GM12878 (cell line): ENCODE data around the gene BBC3. TPM values are rescaled to one million over a fixed set of nuclear protein-coding genes. Genes with fewer than 3 reads are reported as not detected.

ENCODE experiments used
- BCL3 ChIP-seq: IDR thresholded peaks from 2 replicates; pipeline ENCODE4 v1.6.1; 2011; ENCODE audit warnings: borderline replicate concordance, low read depth, mild to moderate bottlenecking, moderate library complexity, low read length; ENCODE audit not compliant: insufficient read depth, poor library complexity, severe bottlenecking
- CREM ChIP-seq: IDR thresholded peaks from 2 replicates; pipeline ENCODE4 v1.6.1; 2014; ENCODE audit warnings: antibody characterized with exemption, low read depth
- EED ChIP-seq: sonication (generic); IDR thresholded peaks from 2 replicates; pipeline ENCODE4 v1.6.1; 2016; ENCODE audit warnings: antibody characterized with exemption, low read depth
- EZH2 ChIP-seq: IDR thresholded peaks from 2 replicates; pipeline ENCODE4 v1.6.1; 2012; ENCODE audit warnings: low read depth, mild to moderate bottlenecking, control low read depth, inconsistent platforms, low read length, borderline replicate concordance; ENCODE audit not compliant: control insufficient read depth
- IKZF1 ChIP-seq: fragments of 450-650 bp; conservative IDR thresholded peaks from 2 replicates; pipeline ENCODE4 v1.6.1; 2017; ENCODE audit warnings: antibody characterized with exemption, mild to moderate bottlenecking
- IKZF2 ChIP-seq, 2 experiments: fragments of 450-650 bp; IDR thresholded peaks; 2 replicates each; pipeline ENCODE4 v1.6.1; 2017; ENCODE audit warnings: mild to moderate bottlenecking in 2 of 2, moderate library complexity in 2 of 2
- IRF4 ChIP-seq: IDR thresholded peaks from 2 replicates; pipeline ENCODE4 v1.6.1; 2011; ENCODE audit warnings: low read depth, low read length
- MTA3 ChIP-seq: IDR thresholded peaks from 2 replicates; pipeline ENCODE4 v1.6.1; 2012; ENCODE audit warnings: low read length, inconsistent platforms, borderline replicate concordance
- PBX3 ChIP-seq: IDR thresholded peaks from 2 replicates; pipeline ENCODE4 v1.6.1; 2011; ENCODE audit warnings: mild to moderate bottlenecking, low read depth, low read length, moderate library complexity; ENCODE audit not compliant: insufficient replicate concordance
- SP1 ChIP-seq: IDR thresholded peaks from one replicate; pipeline ENCODE4 v1.6.1; 2011; ENCODE audit warnings: low read depth, low read length
- TBL1XR1 ChIP-seq: IDR thresholded peaks from 2 replicates; pipeline ENCODE4 v1.6.1; 2012; ENCODE audit warnings: low read depth, low read length, improper control_type of control experiment
- ZNF687 ChIP-seq: fragments of 450-650 bp; IDR thresholded peaks from 2 replicates; pipeline ENCODE4 v1.6.1; 2017; ENCODE audit warnings: mild to moderate bottlenecking, moderate library complexity
- polyA plus RNA-seq, 11 experiments: library from polyadenylated mRNA; depleted of rRNA in 4 of 11; unstranded in 6 of 11; stranded (reverse) in 5 of 11; fragments of >200 nt; fragmentation: Nextera tagmentation in 4 of 11; fragmentation: Illumina TruSeq in 1 of 11; extraction: Ambion mirVana in 4 of 11; extraction: Trizol in 1 of 11; gene quantifications; 1 replicate in 1 of 11; 2 replicates in 10 of 11; pipeline versions ENCODE4 v1.2.1 to v1.2.3, GENCODE V29; 2011 to 2016; ENCODE audit warnings: inconsistent platforms in 2 of 11, missing spikeins in 2 of 11, low read depth in 1 of 11
- total RNA-seq, 4 experiments: library from RNA; depleted of rRNA in 3 of 4; stranded (reverse); fragments of >200 nt in 3 of 4; fragmentation: Illumina TruSeq in 1 of 4; extraction: Trizol in 1 of 4; gene quantifications; 2 replicates each; pipeline versions ENCODE4 v1.2.1 to v1.2.3, GENCODE V29; 2013 to 2021
- TF ChIP-seq, protein P1 (sequence below): fragments of 450-650 bp; IDR thresholded peaks from 2 replicates; pipeline ENCODE4 v1.6.1; 2016; ENCODE audit warnings: mild to moderate bottlenecking, moderate library complexity, borderline replicate concordance
- TF ChIP-seq, protein P2 (sequence below): fragments of 450-650 bp; IDR thresholded peaks from 2 replicates; pipeline ENCODE4 v1.6.1; 2016; ENCODE audit warnings: mild to moderate bottlenecking

The BBC3 gene
- total and polyA plus RNA-seq, 10 of the 15 experiments (the other 5 are each of a cell fraction or from before 2014, with no cell fraction given) = 0.10 to 17.9 (median 7.5) TPM

DNA sequence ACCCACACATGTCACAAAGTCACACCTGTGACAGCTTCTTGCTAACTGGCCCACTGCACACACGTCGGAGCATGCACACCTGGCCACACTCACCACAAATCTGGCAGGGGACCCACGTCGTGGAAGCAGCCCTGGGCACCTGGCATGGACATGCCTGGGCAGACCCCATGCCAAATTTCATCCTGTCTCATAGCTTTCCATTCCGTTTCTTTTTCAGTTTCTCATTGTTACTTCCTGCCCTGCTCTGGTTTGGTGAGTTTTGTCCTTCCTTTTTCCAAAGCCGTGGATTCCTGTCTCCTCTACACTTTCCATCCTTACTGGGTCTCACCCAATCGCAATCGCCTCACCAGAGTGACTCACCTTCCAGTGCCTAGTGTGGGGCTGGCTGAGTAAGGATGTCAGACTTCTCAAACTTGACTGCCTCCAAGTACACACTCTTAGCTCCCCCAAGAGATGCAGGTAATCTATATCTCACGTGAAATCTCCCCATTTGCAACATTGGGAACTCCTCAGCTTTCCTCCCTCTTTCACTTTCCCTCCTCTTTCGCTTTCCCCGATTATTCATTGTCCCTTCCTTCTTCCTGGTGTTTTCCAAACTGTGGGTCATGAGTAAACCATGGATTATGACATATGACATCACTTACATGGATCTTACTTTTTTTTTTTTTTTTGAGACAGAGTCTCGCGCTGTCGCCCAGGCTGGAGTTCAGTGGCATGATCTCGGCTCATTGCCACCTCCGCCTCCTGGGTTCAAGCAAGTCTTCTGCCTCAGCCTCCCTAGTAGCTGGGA lies 1.6 kb upstream of the BBC3 start (continued):
- no peak for TF ChIP-seq TBL1XR1
- TF ChIP-seq ZNF687 = peak; percentile 42; the same call in 1 of the 2 replicates
- no peak for TF ChIP-seq IRF4
- 0 out of 2 replicates have a peak, but pooled peaks have one; percentile 76 for TF ChIP-seq MTA3
- 0 out of 2 replicates have a peak, but pooled peaks have one; percentile 12 for TF ChIP-seq CREM
- TF ChIP-seq IKZF2 (IDR thresholded peaks at IDR 0.05) = peak; percentile 78 to 79
- TF ChIP-seq EZH2 = no peak
- TF ChIP-seq, protein P1, sequence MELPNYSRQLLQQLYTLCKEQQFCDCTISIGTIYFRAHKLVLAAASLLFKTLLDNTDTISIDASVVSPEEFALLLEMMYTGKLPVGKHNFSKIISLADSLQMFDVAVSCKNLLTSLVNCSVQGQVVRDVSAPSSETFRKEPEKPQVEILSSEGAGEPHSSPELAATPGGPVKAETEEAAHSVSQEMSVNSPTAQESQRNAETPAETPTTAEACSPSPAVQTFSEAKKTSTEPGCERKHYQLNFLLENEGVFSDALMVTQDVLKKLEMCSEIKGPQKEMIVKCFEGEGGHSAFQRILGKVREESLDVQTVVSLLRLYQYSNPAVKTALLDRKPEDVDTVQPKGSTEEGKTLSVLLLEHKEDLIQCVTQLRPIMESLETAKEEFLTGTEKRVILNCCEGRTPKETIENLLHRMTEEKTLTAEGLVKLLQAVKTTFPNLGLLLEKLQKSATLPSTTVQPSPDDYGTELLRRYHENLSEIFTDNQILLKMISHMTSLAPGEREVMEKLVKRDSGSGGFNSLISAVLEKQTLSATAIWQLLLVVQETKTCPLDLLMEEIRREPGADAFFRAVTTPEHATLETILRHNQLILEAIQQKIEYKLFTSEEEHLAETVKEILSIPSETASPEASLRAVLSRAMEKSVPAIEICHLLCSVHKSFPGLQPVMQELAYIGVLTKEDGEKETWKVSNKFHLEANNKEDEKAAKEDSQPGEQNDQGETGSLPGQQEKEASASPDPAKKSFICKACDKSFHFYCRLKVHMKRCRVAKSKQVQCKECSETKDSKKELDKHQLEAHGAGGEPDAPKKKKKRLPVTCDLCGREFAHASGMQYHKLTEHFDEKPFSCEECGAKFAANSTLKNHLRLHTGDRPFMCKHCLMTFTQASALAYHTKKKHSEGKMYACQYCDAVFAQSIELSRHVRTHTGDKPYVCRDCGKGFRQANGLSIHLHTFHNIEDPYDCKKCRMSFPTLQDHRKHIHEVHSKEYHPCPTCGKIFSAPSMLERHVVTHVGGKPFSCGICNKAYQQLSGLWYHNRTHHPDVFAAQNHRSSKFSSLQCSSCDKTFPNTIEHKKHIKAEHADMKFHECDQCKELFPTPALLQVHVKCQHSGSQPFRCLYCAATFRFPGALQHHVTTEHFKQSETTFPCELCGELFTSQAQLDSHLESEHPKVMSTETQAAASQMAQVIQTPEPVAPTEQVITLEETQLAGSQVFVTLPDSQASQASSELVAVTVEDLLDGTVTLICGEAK = no peak
- TF ChIP-seq, protein P2, sequence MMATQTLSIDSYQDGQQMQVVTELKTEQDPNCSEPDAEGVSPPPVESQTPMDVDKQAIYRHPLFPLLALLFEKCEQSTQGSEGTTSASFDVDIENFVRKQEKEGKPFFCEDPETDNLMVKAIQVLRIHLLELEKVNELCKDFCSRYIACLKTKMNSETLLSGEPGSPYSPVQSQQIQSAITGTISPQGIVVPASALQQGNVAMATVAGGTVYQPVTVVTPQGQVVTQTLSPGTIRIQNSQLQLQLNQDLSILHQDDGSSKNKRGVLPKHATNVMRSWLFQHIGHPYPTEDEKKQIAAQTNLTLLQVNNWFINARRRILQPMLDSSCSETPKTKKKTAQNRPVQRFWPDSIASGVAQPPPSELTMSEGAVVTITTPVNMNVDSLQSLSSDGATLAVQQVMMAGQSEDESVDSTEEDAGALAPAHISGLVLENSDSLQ = no peak; the same call in 1 of the 2 replicates
- TF ChIP-seq IKZF1 = peak; percentile 76
- TF ChIP-seq BCL3 = peak; percentile 63
- TF ChIP-seq EED = peak; percentile 55
- TF ChIP-seq PBX3 = peak; percentile 53
- TF ChIP-seq SP1 = peak; percentile 18
